Retinal pigment epithelial cell (primary cell): ENCODE data around the gene PNMA5.
"Not testable (repeated sequence)": the region's sequence is repeated elsewhere in the genome, so short reads cannot be mapped to it uniquely, and the experiment has no call there.

Source experiments
- DNase-seq: peaks from one replicate; pipeline ENCODE4 v3.0.0-alpha.2; 2010; ENCODE audit warnings: low read depth
- H3K4me3 ChIP-seq: 2 replicates; pipeline ENCODE4 v1.5.1; 2011; ENCODE audit warnings: mild to moderate bottlenecking, low read length, control low read depth, moderate library complexity
- CTCF ChIP-seq: conservative IDR thresholded peaks from 2 replicates; pipeline ENCODE4 v1.5.1; 2011; ENCODE audit warnings: low read depth, low read length, control low read depth, inconsistent platforms

PNMA5 gene

GRCh38 chrX:153004780-153005179 lies 10.9 kb upstream of the PNMA5 start:
- no peak for DNase-seq
- no peak overlapping the region for H3K4me3 ChIP-seq
- TF ChIP-seq CTCF, result no peak

- no peak for TF ChIP-seq CTCF
- DNase-seq, result no peak
- H3K4me3 ChIP-seq, result no peak overlapping the region
Measured at GRCh38 chrX:153003981-153004380, 10.1 kb upstream of the PNMA5 start.

- not testable (repeated sequence) for DNase-seq, H3K4me3 ChIP-seq
Measured at GRCh38 chrX:153002182-153002581, 8.3 kb upstream of the PNMA5 start.

GRCh38 chrX:152997337-152997736 lies 3.4 kb upstream of the PNMA5 start:
- TF ChIP-seq CTCF, result no peak
- H3K4me3 ChIP-seq, result no peak overlapping the region
- DNase-seq, result no peak

- no peak for TF ChIP-seq CTCF
- DNase-seq, result no peak
- H3K4me3 ChIP-seq, result no peak overlapping the region
Measured at GRCh38 chrX:152992115-152992514, 1.8 kb downstream of the PNMA5 start.

- TF ChIP-seq CTCF, result no peak
- no peak overlapping the region for H3K4me3 ChIP-seq
- DNase-seq, result no peak
Measured at GRCh38 chrX:152991123-152991522, 2.8 kb downstream of the PNMA5 start.

- no peak overlapping the region for H3K4me3 ChIP-seq
- no peak for TF ChIP-seq CTCF
- no peak for DNase-seq
Measured at GRCh38 chrX:152989292-152989658, 4.6 kb downstream of the PNMA5 start.

GRCh38 chrX:152988536-152989291 lies 5.2 kb downstream of the PNMA5 start:
- TF ChIP-seq CTCF, result no peak
- no peak for DNase-seq
- H3K4me3 ChIP-seq, result no peak overlapping the region
